Right lobe of liver (tissue), 6 donors: ENCODE data around the gene SUCLG2. TPM values are rescaled to one million over a fixed set of nuclear protein-coding genes. Genes with fewer than 3 reads are reported as not detected.

Experiments
- ATAC-seq, 4 donors: fragments of 200-7000 bp; cut with Tn5 transposase; one replicate each; pipeline ENCODE4 v1.9.1; 2020; ENCODE audit warnings: mild to moderate bottlenecking in 4 of 4, moderate library complexity in 4 of 4
- DNase-seq, 3 donors: peaks; one replicate each; pipeline ENCODE4 v3.0.0-alpha.2; 2020
- H3K27ac ChIP-seq, 3 donors: fragments of 200-600 bp; one replicate each; pipeline ENCODE4 v1.8.0; 2022
- H3K27me3 ChIP-seq, 2 donors: fragments of 200-600 bp; one replicate each; pipeline ENCODE4 v1.8.0; 2022
- H3K36me3 ChIP-seq, 4 donors: fragments of 200-600 bp; sonication (generic) in 1 of 4; one replicate each; pipeline versions ENCODE4 v1.5.1 to v1.8.0; 2017 to 2022; ENCODE audit warnings: control low read depth in 1 of 4
- H3K4me1 ChIP-seq, 4 donors: fragments of 200-600 bp; sonication (generic) in 1 of 4; one replicate each; pipeline versions ENCODE4 v1.5.1 to v1.8.0; 2017 to 2022; ENCODE audit warnings: control low read depth in 1 of 4
- H3K4me3 ChIP-seq, 3 donors: fragments of 200-600 bp; one replicate each; pipeline ENCODE4 v1.8.0; 2022
- H3K9me3 ChIP-seq, 4 donors: fragments of 200-600 bp; sonication (generic) in 1 of 4; one replicate each; pipeline versions ENCODE4 v1.5.1 to v1.8.0; 2017 to 2022; ENCODE audit warnings: control low read depth in 1 of 4
- CTCF ChIP-seq, 4 donors: fragments of 200-600 bp in 3 of 4; fragments of 450-650 bp in 1 of 4; IDR thresholded peaks; one replicate each; pipeline versions ENCODE4 v1.5.1 to v1.8.0; 2016 to 2022; ENCODE audit warnings: antibody characterized with exemption in 4 of 4, mild to moderate bottlenecking in 2 of 4
- POLR2A ChIP-seq: fragments of 450-650 bp; IDR thresholded peaks from one replicate; pipeline ENCODE4 v1.6.1; 2017; ENCODE audit warnings: antibody characterized with exemption, mild to moderate bottlenecking
- WGBS: methylation state at CpG from one replicate; pipeline ENCODE4 v1.1.6; 2018; ENCODE audit warnings: low coverage, low lambda C conversion rate; ENCODE audit not compliant: insufficient coverage; ENCODE audit errors: missing lambda C conversion rate; 5-methylcytosine and 5-hydroxymethylcytosine counted together
- intact Hi-C, 2 donors: fragments of 100-400 bp; cut with DNase I; formaldehyde crosslinking; loops; one replicate each; pipeline versions ENCODE4 v1.11.2 to v1.14.1; 2022
- total RNA-seq, 6 experiments: library from RNA; depleted of rRNA in 2 of 6; stranded (reverse); fragments of >200 nt in 2 of 6; fragmentation: NEBNext Ultra II Directional in 3 of 6; extraction: Animal tissue kit (Norgen Biotek cat#: 25700) in 3 of 6; gene quantifications; one replicate each; pipeline versions ENCODE4 v1.1.0 to v1.2.4, GENCODE V29; 2016 to 2023
- donor health status: DM: no; HTN: yes; CAD: no.
- donor health status: DM: no; HTN: no; CAD: no.
- donor health status: DM: no; HTN: no; CAD: no.
- donor health status: DM: no; HTN: yes; CAD: no.
- donor health status: DM: no; HTN: yes; CAD: no.

Gene SUCLG2
- total RNA-seq, 6 experiments from 2014 or later = 138 to 167 (median 158) TPM

- H3K36me3 ChIP-seq = peaks cover 0 to 7% (median under 1%) of the 10 kb centered on the region in 4 donors
Measured at GRCh38 chr3:67614195-67614594, 40.2 kb downstream of the SUCLG2 start.

GRCh38 chr3:67610458-67610857, 44.0 kb downstream of the SUCLG2 start:
- no CpG with 5 or more reads among the region's 1 CpG for WGBS
- peaks cover 0 to 25% (median 8%) of the 10 kb centered on the region in 4 donors for H3K36me3 ChIP-seq
- peak in 2 of 3 donors; percentile 34 to 48 for DNase-seq
- TF ChIP-seq POLR2A (no peak), CTCF (IDR thresholded peaks at IDR 0.05) (no peak)
- H3K27me3 ChIP-seq = no peaks in the 10 kb centered on the region
- H3K4me3 ChIP-seq = no peak overlapping the region
- peak in 3 of 4 donors; percentile 52 to 84 (median 55) for ATAC-seq
- intact Hi-C loops = no loop called here
- H3K4me1 ChIP-seq = peaks cover 0 to 14% (median 0%) of the 10 kb centered on the region in 4 donors
- H3K9me3 ChIP-seq = no peaks in the 10 kb centered on the region
- H3K27ac ChIP-seq = no peak overlapping the region

More at GRCh38 chr3:67614195-67614594, 40.2 kb downstream of the SUCLG2 start:
- no peak for DNase-seq
- peak in 3 of 4 donors; percentile 28 to 47 (median 30) for ATAC-seq
- no peaks in the 10 kb centered on the region for H3K9me3 ChIP-seq
- intact Hi-C loops = no loop called here
- TF ChIP-seq CTCF (IDR thresholded peaks at IDR 0.05) (no peak), POLR2A (no peak)
- H3K27me3 ChIP-seq = no peaks in the 10 kb centered on the region
- H3K27ac ChIP-seq = peak overlapping the region in 1 of 3 donors; percentile 26
- no peak overlapping the region for H3K4me3 ChIP-seq
- peaks cover 0 to 14% (median 0%) of the 10 kb centered on the region in 4 donors for H3K4me1 ChIP-seq
- WGBS = 64% methylated on average over 3 of the region's 3 CpGs

- DNase-seq (no peak), ATAC-seq (no peak)
Measured at GRCh38 chr3:67609709-67610108, 44.7 kb downstream of the SUCLG2 start.

GRCh38 chr3:67608034-67608433, 46.4 kb downstream of the SUCLG2 start:
- intact Hi-C loops = no loop called here
- Histone ChIP-seq H3K4me3 (no peak overlapping the region), H3K4me1 (no peaks in the 10 kb centered on the region), H3K27ac (no peak overlapping the region), H3K27me3 (no peaks in the 10 kb centered on the region), H3K9me3 (no peaks in the 10 kb centered on the region), H3K36me3 (peaks cover 0 to 28% (median 8%) of the 10 kb centered on the region in 4 donors)
- 94% methylated on average over 2 of the region's 2 CpGs for WGBS
- DNase-seq = no peak
- ATAC-seq = no peak
- TF ChIP-seq POLR2A (no peak), CTCF (IDR thresholded peaks at IDR 0.05) (no peak)

More at GRCh38 chr3:67609709-67610108, 44.7 kb downstream of the SUCLG2 start:
- Histone ChIP-seq H3K27ac (no peak overlapping the region), H3K9me3 (no peaks in the 10 kb centered on the region), H3K27me3 (no peaks in the 10 kb centered on the region), H3K36me3 (peaks cover 0 to 25% (median 8%) of the 10 kb centered on the region in 4 donors), H3K4me3 (no peak overlapping the region), H3K4me1 (peaks cover 0 to 14% (median 0%) of the 10 kb centered on the region in 4 donors)
- intact Hi-C loops = no loop called here
- TF ChIP-seq POLR2A (no peak), CTCF (IDR thresholded peaks at IDR 0.05) (no peak)

- Histone ChIP-seq H3K9me3 (no peaks in the 10 kb centered on the region), H3K27me3 (no peaks in the 10 kb centered on the region), H3K4me3 (no peak overlapping the region), H3K36me3 (peaks cover 0 to 28% (median 8%) of the 10 kb centered on the region in 4 donors), H3K27ac (no peak overlapping the region), H3K4me1 (no peaks in the 10 kb centered on the region)
- intact Hi-C loops = no loop called here
- DNase-seq = no peak
- ATAC-seq = peak in 1 of 4 donors; percentile 33
- no peak for TF ChIP-seq CTCF (IDR thresholded peaks at IDR 0.05)
- TF ChIP-seq POLR2A = no peak
- WGBS = 83% methylated on average over 1 of the region's 1 CpG
Measured at GRCh38 chr3:67605377-67605776, 49.0 kb downstream of the SUCLG2 start.
